HepG2 (cell line): ENCODE measurements around the gene COPS3.

Experiments
- ARID3A ChIP-seq: IDR thresholded peaks from 2 replicates; pipeline ENCODE4 v1.6.1; 2012; ENCODE audit warnings: low read depth, low read length, improper control_type of control experiment
- CTCF ChIP-seq: sonication (generic); formaldehyde crosslinking; IDR thresholded peaks from 2 replicates; pipeline ENCODE4 v1.5.0; 2020; ENCODE audit warnings: mild to moderate bottlenecking, missing genetic modification reagents, moderate library complexity
- PHF20 ChIP-seq: sonication (generic); formaldehyde crosslinking; IDR thresholded peaks from 2 replicates; pipeline ENCODE4 v1.5.0; 2020; ENCODE audit warnings: mild to moderate bottlenecking, missing genetic modification reagents
- POLR2AphosphoS5 ChIP-seq: IDR thresholded peaks from 2 replicates; pipeline ENCODE4 v1.6.1; 2012; ENCODE audit warnings: low read depth, low read length
- POLR2G ChIP-seq: fragments of 200-400 bp; formaldehyde crosslinking; IDR thresholded peaks from 2 replicates; pipeline ENCODE4 v1.6.1; 2018; ENCODE audit warnings: mild to moderate bottlenecking, low read depth, low read length, moderate library complexity
- RNF219 ChIP-seq: sonication (generic); formaldehyde crosslinking; IDR thresholded peaks from 2 replicates; pipeline ENCODE4 v1.5.0; 2020; ENCODE audit warnings: mild to moderate bottlenecking, missing genetic modification reagents
- ZNF274 ChIP-seq: sonication (generic); formaldehyde crosslinking; IDR thresholded peaks from 2 replicates; pipeline ENCODE4 v1.5.1; 2020; ENCODE audit warnings: mild to moderate bottlenecking, missing genetic modification reagents
- ZNF280B ChIP-seq: sonication (generic); formaldehyde crosslinking; IDR thresholded peaks from 2 replicates; pipeline ENCODE4 v1.5.0; 2020; ENCODE audit warnings: missing genetic modification reagents, mild to moderate bottlenecking, borderline replicate concordance
- ZNF510 ChIP-seq: sonication (generic); formaldehyde crosslinking; IDR thresholded peaks from 2 replicates; pipeline ENCODE4 v1.4.0; 2020; ENCODE audit warnings: low read depth, mild to moderate bottlenecking, missing genetic modification reagents

- TF ChIP-seq POLR2AphosphoS5 (no peak), ZNF280B (CRISPR knock-in tag) (no peak), PHF20 (CRISPR knock-in tag) (no peak), ARID3A (no peak), POLR2G (no peak), RNF219 (no peak), CTCF (no peak), ZNF510 (CRISPR knock-in tag) (no peak), ZNF274 (CRISPR knock-in tag) (no peak)
Measured at GRCh38 chr17:17221329-17221728, 59.7 kb downstream of the COPS3 start.
